ENCODE results near the gene HRH3. TPM values are rescaled to one million over a fixed set of nuclear protein-coding genes. Genes with fewer than 3 reads are reported as not detected.

Gene HRH3
- polyA plus RNA-seq, 3 donors: not detected

- intact Hi-C loops (cut with micrococcal nuclease): no loop called here
- no peaks in the 10 kb centered on the region for H3K79me2 ChIP-seq (ENCODE audit: insufficient read depth, low read length)
- H3K9ac ChIP-seq (ENCODE audit: insufficient read depth, low read length, poor library complexity, severe bottlenecking): no peak overlapping the region
- Mint-ChIP-seq H3K27ac (no peak overlapping the region), H3K9me3 (no peaks in the 10 kb centered on the region), H3K36me3 (peaks cover 55 to 79% of the 10 kb centered on the region in 2 donors), H3K4me3 (no peak overlapping the region), H3K27me3 (ENCODE audit: low read depth in 3 of 3) (peaks cover 0 to 5% (median 0%) of the 10 kb centered on the region in 3 donors), H3K4me1 (no peaks in the 10 kb centered on the region)
- H3K4me3 ChIP-seq (replicated peaks in 1 of 3; ENCODE audit: low read depth in 2 of 3, low read length in 3 of 3): no peak overlapping the region
- no peak overlapping the region for H2AFZ ChIP-seq (ENCODE audit: insufficient read depth, low read depth, low read length, poor library complexity, severe bottlenecking)
- no peaks in the 10 kb centered on the region for H3K9me3 ChIP-seq (replicated peaks in 1 of 2; ENCODE audit: control insufficient read depth in 1 of 2, insufficient read depth in 1 of 2, low read length in 2 of 2)
- 97% methylated on average over 37 of the region's 38 CpGs for WGBS (ENCODE audit: insufficient coverage)
- DNase-seq: no peak
- H3K4me1 ChIP-seq (ENCODE audit: control insufficient read depth in 1 of 2, insufficient read depth in 2 of 2, low read length in 2 of 2): no peaks in the 10 kb centered on the region
- H3K27ac ChIP-seq (ENCODE audit: low read depth in 1 of 2, low read length in 2 of 2): no peak overlapping the region
- no peaks in the 10 kb centered on the region for H3K27me3 ChIP-seq (ENCODE audit: control insufficient read depth in 2 of 2, insufficient read depth in 2 of 2, low read length in 2 of 2)
- H4K20me1 ChIP-seq (ENCODE audit: insufficient read depth, low read length): no peaks in the 10 kb centered on the region
- H3K4me2 ChIP-seq (replicated peaks; ENCODE audit: extremely low read depth, low read length, poor library complexity, severe bottlenecking): no peak overlapping the region
- TF ChIP-seq CTCF (IDR thresholded peaks at IDR 0.05): no peak
- peaks cover 53 to 73% of the 10 kb centered on the region in 2 donors for H3K36me3 ChIP-seq (replicated peaks in 1 of 2; ENCODE audit: control insufficient read depth in 1 of 2, insufficient read depth in 2 of 2, low read length in 2 of 2)
Observed at GRCh38 chr20:62200491-62201172, 19.4 kb downstream of the HRH3 start.

- Histone ChIP-seq H3K9me3 (replicated peaks in 1 of 2; ENCODE audit: control insufficient read depth in 1 of 2, insufficient read depth in 1 of 2, low read length in 2 of 2) (no peaks in the 10 kb centered on the region), H2AFZ (ENCODE audit: insufficient read depth, low read depth, low read length, poor library complexity, severe bottlenecking) (no peak overlapping the region), H3K27ac (ENCODE audit: low read depth in 1 of 2, low read length in 2 of 2) (no peak overlapping the region), H4K20me1 (ENCODE audit: insufficient read depth, low read length) (no peaks in the 10 kb centered on the region), H3K4me2 (replicated peaks; ENCODE audit: extremely low read depth, low read length, poor library complexity, severe bottlenecking) (no peak overlapping the region), H3K4me1 (ENCODE audit: control insufficient read depth in 1 of 2, insufficient read depth in 2 of 2, low read length in 2 of 2) (no peaks in the 10 kb centered on the region), H3K79me2 (ENCODE audit: insufficient read depth, low read length) (no peaks in the 10 kb centered on the region), H3K27me3 (ENCODE audit: control insufficient read depth in 2 of 2, insufficient read depth in 2 of 2, low read length in 2 of 2) (no peaks in the 10 kb centered on the region), H3K36me3 (replicated peaks in 1 of 2; ENCODE audit: control insufficient read depth in 1 of 2, insufficient read depth in 2 of 2, low read length in 2 of 2) (peaks cover 60 to 88% of the 10 kb centered on the region in 2 donors), H3K4me3 (replicated peaks in 1 of 3; ENCODE audit: low read depth in 2 of 3, low read length in 3 of 3) (no peak overlapping the region), H3K9ac (ENCODE audit: insufficient read depth, low read length, poor library complexity, severe bottlenecking) (no peak overlapping the region)
- TF ChIP-seq CTCF (IDR thresholded peaks at IDR 0.05): no peak
- DNase-seq: no peak
- Mint-ChIP-seq H3K4me1 (no peaks in the 10 kb centered on the region), H3K27me3 (ENCODE audit: low read depth in 3 of 3) (peaks cover 0 to 5% (median 0%) of the 10 kb centered on the region in 3 donors), H3K27ac (peak overlapping the region in 2 of 7 donors; percentile 30 to 54), H3K9me3 (no peaks in the 10 kb centered on the region), H3K36me3 (peaks cover 62 to 90% of the 10 kb centered on the region in 2 donors), H3K4me3 (no peak overlapping the region)
- 97% methylated on average over 13 of the region's 18 CpGs for WGBS (ENCODE audit: insufficient coverage)
- intact Hi-C loops (cut with micrococcal nuclease): no loop called here
Observed at GRCh38 chr20:62198931-62199330, 21.1 kb downstream of the HRH3 start.

Measured in CD14-positive monocyte (primary cell).